ENCODE results near the gene RAD21L1.

Gene RAD21L1

DNA sequence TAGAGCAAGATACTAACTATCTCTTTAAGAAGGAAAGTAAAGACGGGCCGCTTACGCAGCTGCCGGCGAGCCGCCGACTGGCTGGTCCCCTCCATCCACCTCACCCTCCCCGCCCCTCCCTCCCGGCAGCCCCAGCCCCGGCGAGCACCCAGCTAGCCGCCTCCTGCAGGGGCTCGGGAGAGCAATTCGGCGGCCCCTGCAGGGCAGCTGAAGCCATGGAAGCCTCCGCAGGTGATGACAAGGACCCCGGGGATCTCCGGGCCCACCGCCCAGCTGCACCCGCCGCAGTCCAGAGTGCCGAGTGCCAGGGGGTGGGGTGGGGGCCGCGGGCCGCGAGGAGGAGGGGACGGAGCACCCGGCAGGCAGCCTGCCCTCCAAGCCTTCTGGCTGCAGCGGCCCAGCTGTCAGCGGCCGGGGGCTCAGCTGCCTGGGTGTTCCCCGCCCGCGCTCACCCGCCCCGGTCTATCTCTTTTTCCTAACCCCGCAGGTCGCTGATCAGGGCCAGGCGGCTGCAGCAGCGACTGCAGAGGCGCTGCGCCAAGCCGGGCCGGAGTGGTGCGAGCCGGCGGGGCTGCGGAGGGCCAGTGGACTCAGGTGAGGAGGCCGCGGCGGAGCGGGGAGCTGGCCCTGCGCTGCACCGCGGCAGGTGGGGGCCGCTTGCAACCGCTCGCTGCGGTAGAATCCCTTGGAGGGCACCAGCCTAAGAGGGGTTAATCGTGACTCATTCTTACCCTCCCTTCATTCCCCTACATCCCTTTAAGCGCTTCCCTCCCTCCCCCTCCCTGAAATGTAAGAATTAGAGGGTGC lies 40.5 kb downstream of the RAD21L1 start, which contains the start of gene SNPH:
Gene SNPH, plus strand, starts transcription at position 128 of the 807 bp plus-strand sequence. CDS start 29,946 bp downstream, outside the sequence.
- H3K36me3 ChIP-seq (ENCODE audit: insufficient read depth, insufficient read length, low read length): peaks cover 6% of the 10 kb centered on the region
- DNase-seq (ENCODE audit: low read depth, low spot score): peak; percentile 47
- peaks cover 3% of the 10 kb centered on the region for H3K4me1 ChIP-seq (ENCODE audit: insufficient read depth, insufficient read length)
- no peaks in the 10 kb centered on the region for H3K27me3 ChIP-seq (ENCODE audit: insufficient read depth, insufficient read length)
- no peak for TF ChIP-seq SUZ12 (IDR thresholded peaks at IDR 0.05; ENCODE audit: extremely low read depth, insufficient read depth, insufficient read length)
- H3K9ac ChIP-seq (ENCODE audit: insufficient read length, low read depth): peak within 1 kb of the TSS; percentile 76
- 0 out of 2 replicates have a peak, but pooled peaks cover 5% of the 10 kb centered on the region for H3K9me3 ChIP-seq (ENCODE audit: insufficient read depth, low read length)
- peak within 1 kb of the TSS; percentile 62 for H3K4me3 ChIP-seq (ENCODE audit: insufficient read length, low read depth)

DNA sequence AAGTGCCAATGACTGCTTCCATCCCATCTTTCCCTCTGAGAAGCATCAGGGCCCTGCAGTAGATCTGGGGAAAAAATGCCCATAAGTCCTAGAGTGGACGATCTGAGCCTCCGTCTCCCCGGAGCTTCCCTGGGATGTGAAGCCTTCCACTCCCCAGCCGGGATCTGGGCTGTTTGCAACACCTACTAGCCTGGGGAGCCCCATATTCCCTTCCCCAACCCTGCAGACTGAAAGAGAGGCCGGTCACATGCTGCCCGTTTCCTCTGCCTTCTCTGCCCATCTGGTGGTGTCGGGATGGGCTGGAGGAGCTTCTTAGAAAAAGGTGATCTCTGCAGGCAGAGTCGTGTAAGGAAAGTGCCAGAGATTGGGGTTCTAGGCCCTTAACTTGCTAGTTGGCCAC lies 41.3 kb downstream of the RAD21L1 start:
- peak overlapping the region; percentile 27 for H3K9ac ChIP-seq (ENCODE audit: insufficient read length, low read depth)
- H3K27me3 ChIP-seq (ENCODE audit: insufficient read depth, insufficient read length): no peaks in the 10 kb centered on the region
- H3K4me1 ChIP-seq (ENCODE audit: insufficient read depth, insufficient read length): peaks cover 3% of the 10 kb centered on the region
- peaks cover 6% of the 10 kb centered on the region for H3K36me3 ChIP-seq (ENCODE audit: insufficient read depth, insufficient read length, low read length)
- TF ChIP-seq SUZ12 (IDR thresholded peaks at IDR 0.05; ENCODE audit: extremely low read depth, insufficient read depth, insufficient read length) (no peak), YY1 (IDR thresholded peaks at IDR 0.05; ENCODE audit: insufficient read depth, insufficient read length) (no peak), ZNF274 (IDR thresholded peaks at IDR 0.05; ENCODE audit: low read depth, low read length) (no peak)
- DNase-seq (ENCODE audit: low read depth, low spot score): no peak
- 0 out of 2 replicates have a peak, but pooled peaks cover 3% of the 10 kb centered on the region for H3K9me3 ChIP-seq (ENCODE audit: insufficient read depth, low read length)
- peak overlapping the region; percentile 62 for H3K4me3 ChIP-seq (ENCODE audit: insufficient read length, low read depth)

DNA sequence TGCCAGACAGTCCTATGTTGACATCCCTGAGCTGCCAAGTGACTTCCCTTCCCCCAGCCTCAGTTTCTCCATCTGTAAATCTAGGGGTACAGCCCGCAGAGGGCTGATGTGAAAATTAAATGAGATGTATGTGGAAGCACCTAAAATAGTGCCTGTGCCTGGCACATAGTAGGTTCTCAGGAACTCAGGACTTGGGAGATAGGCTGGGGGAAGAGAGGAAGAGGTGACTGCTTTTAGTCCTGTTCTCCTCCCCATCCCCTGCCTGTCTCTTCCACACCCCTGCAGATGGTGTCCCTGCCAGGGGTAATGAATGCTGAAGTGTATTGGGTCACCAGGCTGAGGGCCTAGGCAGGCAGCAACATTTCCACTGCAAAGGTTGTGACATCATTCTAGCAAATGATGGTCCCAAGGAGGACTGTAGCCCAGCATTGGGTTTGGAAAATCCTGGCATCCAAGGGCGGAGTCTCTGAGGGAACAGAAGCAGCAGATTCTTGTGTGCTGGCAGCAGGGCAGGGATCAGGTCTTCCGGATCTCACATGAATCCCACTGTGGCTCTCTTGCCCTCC lies 42.0 kb downstream of the RAD21L1 start:
- no peak overlapping the region for H3K4me3 ChIP-seq (ENCODE audit: insufficient read length, low read depth)
- H3K9me3 ChIP-seq (ENCODE audit: insufficient read depth, low read length): no peaks in the 10 kb centered on the region
- H3K27me3 ChIP-seq (ENCODE audit: insufficient read depth, insufficient read length): no peaks in the 10 kb centered on the region
- TF ChIP-seq SUZ12 (IDR thresholded peaks at IDR 0.05; ENCODE audit: extremely low read depth, insufficient read depth, insufficient read length) (no peak), YY1 (IDR thresholded peaks at IDR 0.05; ENCODE audit: insufficient read depth, insufficient read length) (no peak), ZNF274 (IDR thresholded peaks at IDR 0.05; ENCODE audit: low read depth, low read length) (no peak)
- peaks cover 3% of the 10 kb centered on the region for H3K4me1 ChIP-seq (ENCODE audit: insufficient read depth, insufficient read length)
- DNase-seq (ENCODE audit: low read depth, low spot score): no peak
- H3K36me3 ChIP-seq (ENCODE audit: insufficient read depth, insufficient read length, low read length): peaks cover 6% of the 10 kb centered on the region
- H3K9ac ChIP-seq (ENCODE audit: insufficient read length, low read depth): no peak overlapping the region

- H3K9me3 ChIP-seq (ENCODE audit: insufficient read depth, low read length): no peaks in the 10 kb centered on the region
- no peak overlapping the region for H3K9ac ChIP-seq (ENCODE audit: insufficient read length, low read depth)
- peaks cover 3% of the 10 kb centered on the region for H3K4me1 ChIP-seq (ENCODE audit: insufficient read depth, insufficient read length)
- DNase-seq (ENCODE audit: low read depth, low spot score): no peak
- no peak overlapping the region for H3K4me3 ChIP-seq (ENCODE audit: insufficient read length, low read depth)
- peaks cover 6% of the 10 kb centered on the region for H3K36me3 ChIP-seq (ENCODE audit: insufficient read depth, insufficient read length, low read length)
- no peaks in the 10 kb centered on the region for H3K27me3 ChIP-seq (ENCODE audit: insufficient read depth, insufficient read length)
- TF ChIP-seq YY1 (IDR thresholded peaks at IDR 0.05; ENCODE audit: insufficient read depth, insufficient read length): no peak
- no peak for TF ChIP-seq SUZ12 (IDR thresholded peaks at IDR 0.05; ENCODE audit: extremely low read depth, insufficient read depth, insufficient read length)
- no peak for TF ChIP-seq ZNF274 (IDR thresholded peaks at IDR 0.05; ENCODE audit: low read depth, low read length)
Measured at GRCh38 chr20:1269235-1269634, 43.4 kb downstream of the RAD21L1 start.

- peaks cover 6% of the 10 kb centered on the region for H3K36me3 ChIP-seq (ENCODE audit: insufficient read depth, insufficient read length, low read length)
- H3K4me3 ChIP-seq (ENCODE audit: insufficient read length, low read depth): no peak overlapping the region
- H3K27me3 ChIP-seq (ENCODE audit: insufficient read depth, insufficient read length): no peaks in the 10 kb centered on the region
- no peak overlapping the region for H3K9ac ChIP-seq (ENCODE audit: insufficient read length, low read depth)
- TF ChIP-seq SUZ12 (IDR thresholded peaks at IDR 0.05; ENCODE audit: extremely low read depth, insufficient read depth, insufficient read length) (no peak), ZNF274 (IDR thresholded peaks at IDR 0.05; ENCODE audit: low read depth, low read length) (no peak), YY1 (IDR thresholded peaks at IDR 0.05; ENCODE audit: insufficient read depth, insufficient read length) (no peak)
- no peak for DNase-seq (ENCODE audit: low read depth, low spot score)
- no peaks in the 10 kb centered on the region for H3K9me3 ChIP-seq (ENCODE audit: insufficient read depth, low read length)
- H3K4me1 ChIP-seq (ENCODE audit: insufficient read depth, insufficient read length): peaks cover 3% of the 10 kb centered on the region
Measured at GRCh38 chr20:1269850-1270249, 44.0 kb downstream of the RAD21L1 start.

GRCh38 chr20:1272368-1273100 lies 46.7 kb downstream of the RAD21L1 start:
- H3K27me3 ChIP-seq (ENCODE audit: insufficient read depth, insufficient read length): no peaks in the 10 kb centered on the region
- H3K36me3 ChIP-seq (ENCODE audit: insufficient read depth, insufficient read length, low read length): peaks cover 6% of the 10 kb centered on the region
- DNase-seq (ENCODE audit: low read depth, low spot score): no peak
- H3K9me3 ChIP-seq (ENCODE audit: insufficient read depth, low read length): no peaks in the 10 kb centered on the region
- no peak overlapping the region for H3K4me3 ChIP-seq (ENCODE audit: insufficient read length, low read depth)
- TF ChIP-seq ZNF274 (IDR thresholded peaks at IDR 0.05; ENCODE audit: low read depth, low read length) (no peak), SUZ12 (IDR thresholded peaks at IDR 0.05; ENCODE audit: extremely low read depth, insufficient read depth, insufficient read length) (no peak), YY1 (IDR thresholded peaks at IDR 0.05; ENCODE audit: insufficient read depth, insufficient read length) (no peak)
- H3K4me1 ChIP-seq (ENCODE audit: insufficient read depth, insufficient read length): peaks cover 3% of the 10 kb centered on the region
- no peak overlapping the region for H3K9ac ChIP-seq (ENCODE audit: insufficient read length, low read depth)

- Histone ChIP-seq H3K9ac (ENCODE audit: insufficient read length, low read depth) (no peak overlapping the region), H3K9me3 (ENCODE audit: insufficient read depth, low read length) (no peaks in the 10 kb centered on the region), H3K4me1 (ENCODE audit: insufficient read depth, insufficient read length) (no peaks in the 10 kb centered on the region), H3K4me3 (ENCODE audit: insufficient read length, low read depth) (no peak overlapping the region), H3K36me3 (ENCODE audit: insufficient read depth, insufficient read length, low read length) (peaks cover 6% of the 10 kb centered on the region), H3K27me3 (ENCODE audit: insufficient read depth, insufficient read length) (no peaks in the 10 kb centered on the region)
- no peak for DNase-seq (ENCODE audit: low read depth, low spot score)
- TF ChIP-seq SUZ12 (IDR thresholded peaks at IDR 0.05; ENCODE audit: extremely low read depth, insufficient read depth, insufficient read length) (no peak), YY1 (IDR thresholded peaks at IDR 0.05; ENCODE audit: insufficient read depth, insufficient read length) (no peak), ZNF274 (IDR thresholded peaks at IDR 0.05; ENCODE audit: low read depth, low read length) (no peak)
Measured at GRCh38 chr20:1273366-1273765, 47.5 kb downstream of the RAD21L1 start.

All from NT2/D1 (cell line).